BJ (cell line): ENCODE results near the gene BEND6. TPM values are rescaled to one million over a fixed set of nuclear protein-coding genes. Genes with fewer than 3 reads are reported as not detected.

Experiments used
- CTCF ChIA-PET: fragments of 350-600 bp; formaldehyde crosslinking; extraction: SDS; loops from one replicate; lab custom pipeline; 2021; ENCODE audit warnings: antibody characterized with exemption, inconsistent platforms; lab: Yijun Ruan, JAX
- POLR2A ChIA-PET: fragments of 300-600 bp; sonication (Branson Sonifier 250); formaldehyde crosslinking; extraction: SDS; loops from one replicate; lab custom pipeline; 2021; ENCODE audit warnings: antibody characterized with exemption; lab: Charles Lee
- DNase-seq: peaks from one replicate; pipeline ENCODE4 v3.0.0-alpha.2; 2011; ENCODE audit warnings: low read depth
- H3K27me3 ChIP-seq: 2 replicates; pipeline ENCODE4 v1.6.0; 2011; ENCODE audit warnings: low read length; ENCODE audit not compliant: control insufficient read depth, insufficient read depth
- H3K36me3 ChIP-seq: 2 replicates; pipeline ENCODE4 v1.5.1; 2011; ENCODE audit warnings: low read length; ENCODE audit not compliant: control insufficient read depth, insufficient read depth
- H3K4me3 ChIP-seq: 2 replicates; pipeline ENCODE4 v1.5.1; 2011; ENCODE audit warnings: low read depth, mild to moderate bottlenecking, control low read depth, low read length
- CTCF ChIP-seq: IDR thresholded peaks from 2 replicates; pipeline ENCODE4 v1.5.1; 2011; ENCODE audit warnings: low read depth, mild to moderate bottlenecking, control low read depth, inconsistent platforms, low read length, moderate library complexity; ENCODE audit not compliant: insufficient read depth
- polyA minus RNA-seq: library from RNA; depleted of rRNA, polyadenylated mRNA; stranded (reverse); fragments of >200 nt; gene quantifications from 2 replicates; pipeline ENCODE4 v1.2.3, GENCODE V29; 2011; rRNA and poly(A)+ RNA removed
- polyA plus RNA-seq: library from polyadenylated mRNA; depleted of rRNA; stranded (reverse); fragments of >200 nt; gene quantifications from 2 replicates; pipeline ENCODE4 v1.2.3, GENCODE V29; 2011; rRNA removed

Gene BEND6
- polyA plus RNA-seq (4.8 and 9.8 TPM in 2 replicates), polyA minus RNA-seq (2.3 and 3.0 TPM in 2 replicates)

GRCh38 chr6:56954403-56955170 is at the start of gene BEND6:
BEND6 (plus strand) TSS chr6:56955107; CDS start chr6:56981811, 26,704 bp downstream.
- no peak for DNase-seq
- ChIA-PET POLR2A (interaction anchor here (0.9 kb wide), 1 partner anchor 91 kb away, joined by 3 read pairs; no protein-coding TSS in a partner anchor), CTCF (interaction anchor here (0.6 to 7.1 kb wide), 25 partner anchors 10 to 366 kb away, joined by 3 to 60 read pairs (median 4); partner anchors contain the start of gene KIAA1586)

GRCh38 chr6:56905378-56905777 is 49.5 kb upstream of the BEND6 start:
- H3K36me3 ChIP-seq: peaks cover 3% of the 10 kb centered on the region; the same call in 1 of the 2 replicates
- H3K27me3 ChIP-seq: no peaks in the 10 kb centered on the region
- POLR2A ChIA-PET: no interaction called here
- no peak for TF ChIP-seq CTCF
- CTCF ChIA-PET: interaction anchor here (1.1 to 4.9 kb wide), 13 partner anchors 8 to 419 kb away, joined by 3 to 71 read pairs (median 8); partner anchors contain the start of gene PRIM2
- no peak overlapping the region for H3K4me3 ChIP-seq
- no peak for DNase-seq

More at GRCh38 chr6:56954403-56955170, at the start of gene BEND6:
- Histone ChIP-seq H3K4me3 (peak within 1 kb of the TSS; percentile 96), H3K36me3 (no peaks in the 10 kb centered on the region), H3K27me3 (no peaks in the 10 kb centered on the region)
- no peak for TF ChIP-seq CTCF

GRCh38 chr6:56906752-56907151 is 48.2 kb upstream of the BEND6 start:
- Histone ChIP-seq H3K27me3 (no peaks in the 10 kb centered on the region), H3K4me3 (no peak overlapping the region), H3K36me3 (no peaks in the 10 kb centered on the region)
- CTCF ChIA-PET: interaction anchor here (1.0 to 1.5 kb wide), 2 partner anchors 49 to 256 kb away, joined by 3 to 8 read pairs; partner anchors contain the start of gene BEND6
- DNase-seq: no peak
- no peak for TF ChIP-seq CTCF
- POLR2A ChIA-PET: no interaction called here

- ChIA-PET POLR2A (no interaction called here), CTCF (interaction anchor here (0.6 kb wide), 1 partner anchor 271 kb away, joined by 3 read pairs; no protein-coding TSS in a partner anchor)
- no peak for DNase-seq
- H3K36me3 ChIP-seq: no peaks in the 10 kb centered on the region
- no peak overlapping the region for H3K4me3 ChIP-seq
- H3K27me3 ChIP-seq: no peaks in the 10 kb centered on the region
- TF ChIP-seq CTCF: no peak
Measured at GRCh38 chr6:56909115-56909907, 45.6 kb upstream of the BEND6 start.

- no peak for TF ChIP-seq CTCF
- Histone ChIP-seq H3K36me3 (no peaks in the 10 kb centered on the region), H3K27me3 (no peaks in the 10 kb centered on the region), H3K4me3 (no peak overlapping the region)
- peak; percentile 50 for DNase-seq
- CTCF ChIA-PET: interaction anchor here (0.9 to 4.3 kb wide), 7 partner anchors 9 to 412 kb away, joined by 3 to 34 read pairs (median 4); partner anchors contain the start of gene BEND6
- POLR2A ChIA-PET: interaction anchor here (0.6 kb wide), 1 partner anchor 50 kb away, joined by 4 read pairs; no protein-coding TSS in a partner anchor
Measured at GRCh38 chr6:56911847-56912246, 43.1 kb upstream of the BEND6 start.
